H7 (cell line): ENCODE measurements around the gene FAF1. TPM values are rescaled to one million over a fixed set of nuclear protein-coding genes. Genes with fewer than 3 reads are reported as not detected.

Experiments
- DNase-seq: peaks from one replicate; pipeline ENCODE4 v3.0.0; 2012
- H3K27me3 ChIP-seq: 2 replicates; pipeline ENCODE4 v1.6.0; 2011; ENCODE audit warnings: mild to moderate bottlenecking, low read length; ENCODE audit not compliant: control insufficient read depth, insufficient read depth
- H3K36me3 ChIP-seq: replicated peaks from 2 replicates; pipeline ENCODE4 v1.5.1; 2011; ENCODE audit warnings: low read length; ENCODE audit not compliant: control insufficient read depth, insufficient read depth
- H3K4me3 ChIP-seq: 2 replicates; pipeline ENCODE4 v1.5.1; 2011; ENCODE audit warnings: low read depth, mild to moderate bottlenecking, control low read depth, low read length, moderate library complexity; ENCODE audit not compliant: insufficient read depth
- total RNA-seq: library from RNA; depleted of rRNA; stranded (reverse); fragments of >200 nt; shearing (Covaris generic); gene quantifications from 2 replicates; pipeline ENCODE4 v1.2.3, GENCODE V29; 2014

FAF1 gene
- total RNA-seq, 1 experiment from 2014 or later, result 99.9 TPM

GRCh38 chr1:50973255-50973654 lies 13.2 kb upstream of the FAF1 start:
- no peak for DNase-seq
- peaks cover 97% of the 10 kb centered on the region for H3K27me3 ChIP-seq
- no peak overlapping the region for H3K4me3 ChIP-seq
- H3K36me3 ChIP-seq, result no peaks in the 10 kb centered on the region

- Histone ChIP-seq H3K27me3 (peaks cover 97% of the 10 kb centered on the region), H3K4me3 (no peak overlapping the region), H3K36me3 (no peaks in the 10 kb centered on the region)
- DNase-seq, result no peak
These were observed 12.7 kb upstream of the FAF1 start for GRCh38 chr1:50972766-50973165.

GRCh38 chr1:50971748-50972305 lies 11.8 kb upstream of the FAF1 start:
- no peak for DNase-seq
- H3K36me3 ChIP-seq, result no peaks in the 10 kb centered on the region
- H3K27me3 ChIP-seq, result peaks cover 97% of the 10 kb centered on the region
- no peak overlapping the region for H3K4me3 ChIP-seq

GRCh38 chr1:50970931-50971582 lies 11.0 kb upstream of the FAF1 start:
- Histone ChIP-seq H3K4me3 (no peak overlapping the region), H3K36me3 (no peaks in the 10 kb centered on the region), H3K27me3 (peaks cover 97% of the 10 kb centered on the region)
- DNase-seq, result no peak

- Histone ChIP-seq H3K36me3 (no peaks in the 10 kb centered on the region), H3K4me3 (no peak overlapping the region), H3K27me3 (peaks cover 94% of the 10 kb centered on the region)
- DNase-seq, result no peak
These were observed 10.4 kb upstream of the FAF1 start for GRCh38 chr1:50970509-50970887.

- H3K27me3 ChIP-seq, result peaks cover 91% of the 10 kb centered on the region
- peak within 1 kb of the TSS; percentile 51 for H3K4me3 ChIP-seq
- H3K36me3 ChIP-seq, result no peaks in the 10 kb centered on the region
- peak; percentile 68 for DNase-seq
These were observed 9.8 kb upstream of the FAF1 start, which contains the start of gene CDKN2C for GRCh38 chr1:50969611-50970508. TSS of gene CDKN2C (plus strand) at chr1:50970245. CDS start at chr1:50970369, 124 bp downstream.

GRCh38 chr1:50968821-50969610 lies 8.9 kb upstream of the FAF1 start:
- DNase-seq, result peak; percentile 77
- peaks cover 86% of the 10 kb centered on the region for H3K27me3 ChIP-seq
- no peaks in the 10 kb centered on the region for H3K36me3 ChIP-seq
- H3K4me3 ChIP-seq, result peak overlapping the region; percentile 51

GRCh38 chr1:50968158-50968820 lies 8.2 kb upstream of the FAF1 start:
- peak; percentile 95 for DNase-seq
- H3K4me3 ChIP-seq, result peak overlapping the region; percentile 51
- peaks cover 80% of the 10 kb centered on the region for H3K27me3 ChIP-seq
- no peaks in the 10 kb centered on the region for H3K36me3 ChIP-seq

- peak; percentile 11 for DNase-seq
- H3K27me3 ChIP-seq, result peaks cover 73% of the 10 kb centered on the region
- peak overlapping the region; percentile 51; the same call in 1 of the 2 replicates for H3K4me3 ChIP-seq
- no peaks in the 10 kb centered on the region for H3K36me3 ChIP-seq
These were observed 7.5 kb upstream of the FAF1 start for GRCh38 chr1:50967416-50968157.

GRCh38 chr1:50966991-50967390 lies 6.9 kb upstream of the FAF1 start:
- Histone ChIP-seq H3K36me3 (no peaks in the 10 kb centered on the region), H3K27me3 (peaks cover 68% of the 10 kb centered on the region), H3K4me3 (no peak overlapping the region)
- no peak for DNase-seq

- no peaks in the 10 kb centered on the region for H3K36me3 ChIP-seq
- no peak overlapping the region for H3K4me3 ChIP-seq
- DNase-seq, result no peak
- peaks cover 46% of the 10 kb centered on the region for H3K27me3 ChIP-seq
These were observed 4.8 kb upstream of the FAF1 start for GRCh38 chr1:50964863-50965262.

- no peak for DNase-seq
- H3K36me3 ChIP-seq, result no peaks in the 10 kb centered on the region
- peaks cover 3% of the 10 kb centered on the region; the same call in 1 of the 2 replicates for H3K27me3 ChIP-seq
- H3K4me3 ChIP-seq, result peak overlapping the region; percentile 91
These were observed 659 bp downstream of the FAF1 start for GRCh38 chr1:50959303-50959912.

- H3K27me3 ChIP-seq, result no peaks in the 10 kb centered on the region
- no peak overlapping the region for H3K4me3 ChIP-seq
- H3K36me3 ChIP-seq, result no peaks in the 10 kb centered on the region
- no peak for DNase-seq
These were observed 5.0 kb downstream of the FAF1 start for GRCh38 chr1:50955116-50955515.
